Measurements from ENCODE around the gene MRTFA. TPM values are rescaled to one million over a fixed set of nuclear protein-coding genes. Genes with fewer than 3 reads are reported as not detected.

Gene MRTFA
- total RNA-seq, 3 donors from 2014 or later (not counting 1 experiment from before 2014, with no cell fraction given): 81.8 to 91.9 (median 83.5) TPM

DNA sequence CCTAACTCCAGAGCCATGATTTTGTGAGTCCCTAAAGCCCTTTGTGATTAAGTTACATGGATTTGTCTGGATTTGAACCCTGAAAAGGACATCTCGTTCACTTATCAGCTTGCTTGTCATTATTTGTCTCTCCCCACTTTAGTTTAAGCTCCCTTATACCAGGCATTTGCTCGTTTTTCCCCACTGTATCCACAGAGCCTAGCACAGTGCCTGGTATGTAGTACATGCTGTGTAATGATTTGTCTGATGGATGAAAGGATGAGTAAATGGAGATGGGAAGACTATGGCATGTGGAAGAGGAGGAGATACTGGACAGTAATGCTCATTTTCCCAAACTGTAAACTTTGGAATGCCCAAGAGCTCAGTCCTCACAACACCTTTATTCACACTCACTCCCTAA is 33.5 kb upstream of the MRTFA start:
- Histone ChIP-seq H3K27ac (ENCODE audit: low read length) (no peak overlapping the region), H3K4me3 (ENCODE audit: low read length) (no peak overlapping the region), H3K4me1 (ENCODE audit: control insufficient read depth, insufficient read depth, low read length) (no peaks in the 10 kb centered on the region), H3K36me3 (ENCODE audit: control insufficient read depth, insufficient read depth, low read length) (no peaks in the 10 kb centered on the region), H3K27me3 (ENCODE audit: control insufficient read depth, insufficient read depth, low read length) (no peaks in the 10 kb centered on the region), H3K9me3 (ENCODE audit: control insufficient read depth, insufficient read depth, low read length) (no peaks in the 10 kb centered on the region)
- TF ChIP-seq, protein P1, sequence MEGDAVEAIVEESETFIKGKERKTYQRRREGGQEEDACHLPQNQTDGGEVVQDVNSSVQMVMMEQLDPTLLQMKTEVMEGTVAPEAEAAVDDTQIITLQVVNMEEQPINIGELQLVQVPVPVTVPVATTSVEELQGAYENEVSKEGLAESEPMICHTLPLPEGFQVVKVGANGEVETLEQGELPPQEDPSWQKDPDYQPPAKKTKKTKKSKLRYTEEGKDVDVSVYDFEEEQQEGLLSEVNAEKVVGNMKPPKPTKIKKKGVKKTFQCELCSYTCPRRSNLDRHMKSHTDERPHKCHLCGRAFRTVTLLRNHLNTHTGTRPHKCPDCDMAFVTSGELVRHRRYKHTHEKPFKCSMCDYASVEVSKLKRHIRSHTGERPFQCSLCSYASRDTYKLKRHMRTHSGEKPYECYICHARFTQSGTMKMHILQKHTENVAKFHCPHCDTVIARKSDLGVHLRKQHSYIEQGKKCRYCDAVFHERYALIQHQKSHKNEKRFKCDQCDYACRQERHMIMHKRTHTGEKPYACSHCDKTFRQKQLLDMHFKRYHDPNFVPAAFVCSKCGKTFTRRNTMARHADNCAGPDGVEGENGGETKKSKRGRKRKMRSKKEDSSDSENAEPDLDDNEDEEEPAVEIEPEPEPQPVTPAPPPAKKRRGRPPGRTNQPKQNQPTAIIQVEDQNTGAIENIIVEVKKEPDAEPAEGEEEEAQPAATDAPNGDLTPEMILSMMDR (IDR thresholded peaks at IDR 0.05): no peak
- no peaks in the 10 kb centered on the region for H3K36me3 Mint-ChIP-seq
- ATAC-seq (no peak), DNase-seq (no peak)
- intact Hi-C loops (cut with micrococcal nuclease): no loop called here
- 100% methylated on average over 1 of the region's 2 CpGs for WGBS (ENCODE audit: insufficient coverage)
- peaks cover 0 to 3% of the 10 kb centered on the region in 2 donors for H3K27me3 Mint-ChIP-seq (ENCODE audit: low read depth in 2 of 2)
- no peak overlapping the region for H3K4me3 Mint-ChIP-seq
- no peaks in the 10 kb centered on the region for H3K4me1 Mint-ChIP-seq
- no peaks in the 10 kb centered on the region for H3K9me3 Mint-ChIP-seq
- H3K27ac Mint-ChIP-seq: no peak overlapping the region

DNA sequence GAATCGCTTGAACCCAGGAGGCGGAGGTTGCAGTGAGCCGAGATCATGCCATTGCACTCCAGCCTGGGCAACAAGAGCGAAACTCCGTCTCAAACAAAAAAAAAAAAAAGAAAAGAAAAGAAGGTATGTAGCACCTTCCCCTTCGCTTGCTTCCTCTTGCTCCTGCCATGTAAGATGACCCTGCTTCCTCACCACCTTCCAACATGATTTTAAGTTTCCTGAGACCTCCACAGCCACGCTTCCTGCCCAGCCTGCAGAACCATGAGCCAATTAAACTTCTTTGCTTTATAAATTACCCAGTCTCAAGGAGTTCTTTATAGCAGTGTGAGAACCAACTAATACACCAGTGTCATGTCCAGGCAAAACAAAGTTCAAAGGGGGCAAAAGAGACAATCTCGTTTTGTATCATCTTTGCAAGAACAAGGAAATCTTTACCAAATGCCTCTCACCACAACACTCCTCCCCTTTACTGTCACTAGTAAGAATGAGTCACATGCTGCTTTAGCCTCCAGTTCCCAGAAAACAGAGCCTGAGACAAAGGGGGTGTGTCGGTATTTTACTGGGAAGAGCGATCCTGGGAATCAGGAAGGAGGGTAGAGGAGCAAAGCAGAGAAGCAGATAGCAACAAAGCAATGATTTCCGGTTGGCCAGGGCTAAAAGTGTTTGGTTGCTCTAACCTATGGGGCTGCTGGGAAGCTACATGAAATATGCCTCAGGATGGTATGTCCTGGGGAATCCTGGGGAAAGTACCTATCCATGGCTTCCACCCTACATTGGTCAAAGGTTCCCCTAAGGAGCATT is 32.3 kb upstream of the MRTFA start:
- H3K9me3 ChIP-seq (ENCODE audit: control insufficient read depth, insufficient read depth, low read length): no peaks in the 10 kb centered on the region
- no peaks in the 10 kb centered on the region for H3K4me1 Mint-ChIP-seq
- no peaks in the 10 kb centered on the region for H3K9me3 Mint-ChIP-seq
- no peaks in the 10 kb centered on the region for H3K27me3 ChIP-seq (ENCODE audit: control insufficient read depth, insufficient read depth, low read length)
- ATAC-seq: no peak
- no peak for DNase-seq
- H3K27ac ChIP-seq (ENCODE audit: low read length): no peak overlapping the region
- no peak overlapping the region for H3K4me3 Mint-ChIP-seq
- H3K27ac Mint-ChIP-seq: no peak overlapping the region
- TF ChIP-seq, protein P1 (IDR thresholded peaks at IDR 0.05): no peak
- H3K36me3 ChIP-seq (ENCODE audit: control insufficient read depth, insufficient read depth, low read length): no peaks in the 10 kb centered on the region
- H3K4me3 ChIP-seq (ENCODE audit: low read length): no peak overlapping the region
- peaks cover 0 to 3% of the 10 kb centered on the region in 2 donors for H3K27me3 Mint-ChIP-seq (ENCODE audit: low read depth in 2 of 2)
- WGBS (ENCODE audit: insufficient coverage): 72% methylated on average over 7 of the region's 11 CpGs
- intact Hi-C loops (cut with micrococcal nuclease): no loop called here
- no peaks in the 10 kb centered on the region for H3K4me1 ChIP-seq (ENCODE audit: control insufficient read depth, insufficient read depth, low read length)
- H3K36me3 Mint-ChIP-seq: no peaks in the 10 kb centered on the region

DNA sequence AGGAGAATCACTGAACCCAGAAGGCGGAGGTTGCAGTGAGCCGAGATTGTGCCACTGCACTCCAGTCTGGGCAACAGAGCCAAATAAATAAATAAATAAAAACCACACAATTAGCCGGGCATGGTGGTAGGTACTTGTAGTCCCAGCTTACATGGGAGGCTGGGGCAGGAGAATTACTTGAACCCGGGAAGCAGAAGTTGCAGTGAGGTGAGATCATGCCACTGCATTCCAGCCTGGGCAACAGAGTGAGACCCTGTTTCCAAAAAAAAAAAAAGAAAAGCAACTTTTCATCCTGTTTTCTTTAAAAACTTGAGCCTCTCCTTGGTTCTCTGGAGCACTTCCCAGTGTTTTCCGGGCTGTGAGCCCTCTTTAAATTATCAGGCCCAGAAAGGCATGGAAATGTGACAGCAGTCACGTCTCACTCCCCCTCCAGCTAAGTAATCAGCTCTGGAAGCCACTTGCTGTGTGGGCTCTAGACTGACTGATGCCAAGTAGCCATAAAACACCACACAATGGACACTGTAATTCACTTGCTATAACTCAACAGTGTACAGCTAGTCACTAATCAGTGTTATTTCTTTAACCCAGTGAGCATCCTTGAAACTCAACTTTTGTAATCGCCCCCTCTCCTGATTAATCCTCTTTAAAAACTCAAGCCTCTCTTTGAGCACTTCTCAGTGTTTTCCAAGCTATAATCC is 29.8 kb upstream of the MRTFA start:
- no peak for DNase-seq
- Mint-ChIP-seq H3K9me3 (no peaks in the 10 kb centered on the region), H3K4me3 (no peak overlapping the region), H3K36me3 (no peaks in the 10 kb centered on the region), H3K27me3 (ENCODE audit: low read depth in 2 of 2) (peaks cover 0 to 3% of the 10 kb centered on the region in 2 donors), H3K4me1 (no peaks in the 10 kb centered on the region), H3K27ac (no peak overlapping the region)
- H3K9me3 ChIP-seq (ENCODE audit: control insufficient read depth, insufficient read depth, low read length): no peaks in the 10 kb centered on the region
- no peaks in the 10 kb centered on the region for H3K4me1 ChIP-seq (ENCODE audit: control insufficient read depth, insufficient read depth, low read length)
- ATAC-seq: no peak
- no peaks in the 10 kb centered on the region for H3K27me3 ChIP-seq (ENCODE audit: control insufficient read depth, insufficient read depth, low read length)
- intact Hi-C loops (cut with micrococcal nuclease): no loop called here
- WGBS (ENCODE audit: insufficient coverage): 94% methylated on average over 7 of the region's 7 CpGs
- H3K4me3 ChIP-seq (ENCODE audit: low read length): no peak overlapping the region
- no peak overlapping the region for H3K27ac ChIP-seq (ENCODE audit: low read length)
- no peaks in the 10 kb centered on the region for H3K36me3 ChIP-seq (ENCODE audit: control insufficient read depth, insufficient read depth, low read length)
- TF ChIP-seq, protein P1 (IDR thresholded peaks at IDR 0.05): no peak
